GM18511 (cell line): ENCODE data around the gene BPIFB2.

ENCODE experiments used
- ATAC-seq: cut with Tn5 transposase; IDR thresholded peaks from one replicate; pipeline ENCODE4 v1.9.1; 2021; ENCODE audit warnings: mild to moderate bottlenecking, moderate library complexity; ENCODE audit not compliant: unreplicated experiment

The BPIFB2 gene

DNA sequence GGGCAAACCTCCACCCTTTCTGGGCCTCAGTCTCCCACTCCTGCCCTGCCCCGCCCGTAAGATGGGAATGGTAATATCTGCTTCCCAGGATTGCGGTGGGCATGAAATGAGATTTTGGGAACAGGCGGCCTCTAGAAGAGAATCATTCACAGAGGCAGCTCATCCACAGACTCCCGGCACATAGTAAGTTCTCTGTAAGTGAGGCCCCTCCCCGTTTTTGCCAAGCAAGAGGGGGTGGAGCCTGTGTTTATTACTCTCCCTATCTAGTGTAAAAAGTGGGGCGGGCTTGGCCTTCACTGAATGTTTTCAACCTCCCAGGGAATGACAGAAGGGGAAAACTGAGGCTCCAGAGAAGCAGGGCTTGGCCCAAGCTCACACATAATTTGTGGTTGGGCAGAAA is 23.3 kb upstream of the BPIFB2 start:
- ATAC-seq: no peak

DNA sequence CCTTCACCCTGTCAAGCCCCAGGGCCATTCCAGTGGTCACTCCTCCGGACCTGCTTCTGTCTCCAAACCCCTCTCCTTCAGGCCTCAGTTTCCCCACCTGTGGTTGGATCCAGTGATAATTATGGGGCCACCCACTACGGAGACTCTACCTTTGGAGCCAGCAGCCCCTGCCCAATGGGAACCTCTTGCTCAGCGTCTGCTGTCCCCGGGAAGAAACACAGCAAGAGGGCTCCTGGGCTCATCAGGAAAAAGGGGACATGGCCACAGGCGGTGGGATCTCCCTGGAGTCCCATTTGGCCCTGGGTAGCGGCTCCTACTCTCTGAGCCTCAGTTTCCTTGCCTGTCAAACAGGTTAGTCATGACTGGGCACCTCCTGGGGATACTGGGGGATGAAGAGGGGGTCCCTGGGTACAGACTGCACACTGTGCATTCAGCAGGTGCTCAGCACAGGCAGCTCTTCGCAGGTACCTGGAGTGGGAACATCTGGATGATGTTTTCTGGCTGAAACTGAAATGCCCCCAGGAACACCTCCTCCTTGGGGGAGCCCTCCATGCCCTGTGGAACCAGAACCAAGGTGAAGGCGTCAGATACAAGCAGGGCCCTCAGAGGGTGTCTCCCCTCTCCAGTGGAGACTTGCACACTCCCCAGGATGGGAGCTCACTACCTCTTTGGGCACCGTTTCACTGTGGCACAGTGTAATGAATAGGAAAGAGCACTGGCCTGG is 22.7 kb upstream of the BPIFB2 start:
- ATAC-seq: no peak

DNA sequence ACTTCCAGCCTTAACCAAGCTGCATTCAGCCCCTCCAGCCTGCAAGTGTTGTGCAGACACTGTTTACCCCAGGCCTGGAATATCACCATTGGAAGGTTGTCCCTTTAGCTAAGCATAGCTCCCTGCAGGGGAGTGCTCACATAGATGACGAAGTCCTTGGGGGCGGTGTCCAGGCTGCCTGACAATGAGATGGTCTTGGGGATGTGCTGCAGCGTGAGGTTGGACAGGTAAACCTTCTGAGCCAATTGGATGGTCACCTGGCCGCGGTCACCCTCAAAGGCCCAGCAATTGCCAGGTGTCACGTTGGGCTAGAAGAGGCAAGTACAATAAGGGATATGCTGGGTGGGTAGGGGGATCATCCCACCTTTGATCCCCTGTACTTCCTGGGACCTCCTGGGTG is 21.9 kb upstream of the BPIFB2 start:
- ATAC-seq: no peak

DNA sequence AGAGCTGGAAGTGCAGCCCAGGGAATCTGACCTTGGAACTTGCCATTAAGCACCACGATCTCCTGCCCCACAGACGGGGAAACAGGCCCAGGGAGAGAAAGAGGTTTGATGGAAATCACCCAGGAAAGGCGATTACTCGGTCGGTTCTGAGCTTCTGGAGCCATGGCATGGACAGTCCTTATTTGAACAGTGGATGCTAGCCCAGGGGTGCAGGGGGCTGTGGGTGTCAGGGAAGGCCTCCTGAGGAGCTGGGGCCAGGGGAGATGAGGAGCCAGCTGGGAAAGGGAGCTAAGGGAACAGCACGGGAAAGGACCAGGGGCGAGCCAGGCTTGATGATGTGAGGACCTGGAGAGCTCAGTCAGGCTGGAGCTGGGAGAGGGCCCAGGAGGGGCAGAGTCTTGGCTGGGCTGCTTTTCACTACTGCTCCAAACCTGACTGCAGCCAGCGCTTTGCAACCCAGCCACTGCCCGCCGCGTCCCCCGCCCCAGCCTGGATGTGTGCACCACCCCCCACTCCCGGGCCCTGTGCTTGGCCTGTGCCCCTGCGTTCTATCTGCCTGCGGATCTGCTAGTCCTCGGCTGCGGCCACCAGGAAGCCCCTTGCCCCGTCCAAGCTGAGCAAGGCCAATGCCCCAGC is 21.1 kb upstream of the BPIFB2 start:
- ATAC-seq: no peak

DNA sequence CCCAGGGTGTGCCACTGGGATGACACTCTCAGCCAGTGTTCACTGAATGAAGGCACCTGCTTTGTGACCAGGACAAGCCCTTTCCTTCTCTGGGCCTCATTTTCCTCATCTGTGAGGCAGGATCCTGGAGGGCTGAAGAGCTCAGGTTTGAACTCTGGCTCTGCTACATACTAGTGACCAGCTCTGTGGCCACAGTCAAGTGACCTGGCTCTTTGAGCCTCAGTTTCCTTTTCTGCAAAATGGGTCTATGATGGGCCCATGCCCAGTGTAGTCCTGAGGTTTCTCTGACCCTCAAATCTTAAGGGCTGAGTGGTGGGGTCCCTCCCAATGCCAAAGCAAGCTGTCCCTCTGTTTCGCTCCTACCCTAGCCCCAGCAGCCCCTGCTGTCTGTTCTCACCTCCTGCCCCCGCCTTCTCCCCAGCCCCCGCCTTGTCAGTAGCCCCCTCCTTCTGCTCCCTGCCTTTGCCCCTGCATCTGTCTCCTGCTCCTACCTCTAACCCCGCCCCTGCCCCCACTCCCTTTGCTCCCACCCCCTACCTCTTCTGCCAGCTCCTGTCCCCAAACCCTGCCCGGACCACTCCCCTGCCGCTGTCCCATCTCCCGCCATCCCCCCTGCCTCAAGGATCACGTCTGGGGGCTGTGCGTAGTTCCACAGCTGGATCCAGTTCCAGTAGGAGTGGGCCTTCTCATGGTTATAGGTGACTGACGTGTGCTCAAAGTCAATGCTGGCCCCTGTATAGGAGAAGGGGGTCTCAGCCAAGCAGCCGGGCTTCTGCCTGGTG is 20.3 kb upstream of the BPIFB2 start:
- ATAC-seq: no peak

DNA sequence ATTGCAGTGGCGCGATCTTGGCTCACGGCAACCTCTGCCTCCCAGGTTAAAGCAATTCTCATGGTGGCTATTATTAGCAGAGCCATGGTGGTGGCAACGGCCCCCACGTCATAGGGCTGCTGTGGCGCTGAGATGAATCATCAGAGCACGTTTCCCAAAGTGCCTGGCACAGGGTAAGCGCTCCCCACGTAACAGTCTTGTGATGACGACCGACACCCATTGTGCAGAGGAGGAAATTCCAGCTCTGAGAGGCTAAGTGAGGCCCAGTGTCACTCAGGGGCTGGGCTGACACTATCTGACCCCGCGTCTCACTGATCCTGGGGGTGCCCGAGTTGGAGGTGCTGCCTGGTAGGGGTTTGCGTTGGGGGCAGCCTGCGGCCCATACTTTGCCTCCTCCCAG is 19.5 kb upstream of the BPIFB2 start:
- ATAC-seq: no peak

DNA sequence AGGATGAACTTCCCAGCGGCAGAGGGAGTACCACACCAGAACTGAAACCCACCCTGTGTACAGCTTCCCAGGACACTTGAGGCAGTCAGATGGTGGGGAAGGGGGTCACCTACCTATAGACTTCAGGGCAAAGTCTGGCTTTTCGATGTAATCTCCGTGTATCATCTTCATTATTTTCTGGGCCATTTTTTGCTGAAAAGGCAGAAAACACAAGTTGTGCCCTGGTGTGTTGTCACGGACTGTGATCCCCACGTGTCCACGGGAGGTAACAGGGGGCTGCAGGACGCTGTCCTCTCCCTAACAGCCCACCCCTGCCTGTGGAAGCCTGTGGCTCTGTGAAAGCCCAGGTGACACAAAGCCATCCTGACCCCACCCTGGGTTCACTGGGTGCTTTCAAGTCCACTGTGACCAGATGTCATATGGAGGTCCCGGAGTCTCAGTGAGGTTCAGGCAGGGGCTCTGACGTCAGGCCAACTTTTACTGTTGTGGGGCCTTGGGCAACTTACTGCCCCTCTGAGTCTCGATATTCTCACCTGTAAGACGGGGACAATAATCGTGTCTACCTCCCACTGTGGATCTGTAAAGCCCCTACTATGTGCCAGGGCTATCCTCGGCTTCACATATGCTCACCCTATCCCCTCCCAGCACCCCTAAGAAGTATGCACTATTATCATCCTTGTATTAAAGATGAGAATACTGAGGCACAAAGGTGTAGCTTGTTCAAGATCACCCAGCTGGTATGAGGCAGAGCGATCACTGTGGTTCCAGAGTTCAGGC is 17.8 kb upstream of the BPIFB2 start:
- ATAC-seq: no peak

DNA sequence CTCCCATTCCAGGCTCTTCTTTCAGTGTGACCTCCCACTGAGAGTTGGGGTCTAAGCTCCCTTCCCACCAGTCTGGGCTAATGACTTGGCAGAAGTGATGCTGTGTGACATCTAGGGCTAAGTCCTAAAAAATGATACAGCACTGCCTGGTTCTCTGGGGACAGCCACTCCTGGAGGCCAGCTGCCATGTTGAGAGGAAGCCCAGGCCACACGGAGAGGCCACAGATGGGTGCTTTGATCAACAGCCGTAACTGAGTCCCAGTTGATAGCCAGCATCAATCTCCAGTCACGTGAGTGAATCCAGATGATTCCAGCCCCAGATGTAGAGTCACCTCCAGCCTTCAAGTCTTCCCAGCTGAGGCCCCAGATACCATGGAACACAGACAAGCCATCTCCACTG is 17.1 kb upstream of the BPIFB2 start:
- ATAC-seq: no peak

DNA sequence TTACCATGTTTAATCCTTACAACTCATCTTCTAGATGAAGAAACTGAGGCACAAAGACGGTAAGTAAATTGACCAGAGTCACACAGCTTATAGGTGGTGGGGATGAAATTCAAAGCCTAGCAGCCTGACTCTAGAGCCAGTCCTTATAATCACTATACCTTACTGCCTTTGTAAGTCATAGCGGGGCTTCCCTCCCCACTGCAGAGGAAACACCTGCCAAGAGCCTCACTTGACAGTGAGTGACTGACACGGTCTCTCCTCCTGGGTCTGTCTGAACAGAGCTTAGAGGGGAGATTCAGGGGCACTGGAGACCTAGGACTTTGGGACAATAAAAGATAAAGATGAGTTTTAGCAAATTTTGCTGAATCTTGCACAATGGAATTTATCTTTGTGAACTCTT is 16.1 kb upstream of the BPIFB2 start:
- no peak for ATAC-seq

DNA sequence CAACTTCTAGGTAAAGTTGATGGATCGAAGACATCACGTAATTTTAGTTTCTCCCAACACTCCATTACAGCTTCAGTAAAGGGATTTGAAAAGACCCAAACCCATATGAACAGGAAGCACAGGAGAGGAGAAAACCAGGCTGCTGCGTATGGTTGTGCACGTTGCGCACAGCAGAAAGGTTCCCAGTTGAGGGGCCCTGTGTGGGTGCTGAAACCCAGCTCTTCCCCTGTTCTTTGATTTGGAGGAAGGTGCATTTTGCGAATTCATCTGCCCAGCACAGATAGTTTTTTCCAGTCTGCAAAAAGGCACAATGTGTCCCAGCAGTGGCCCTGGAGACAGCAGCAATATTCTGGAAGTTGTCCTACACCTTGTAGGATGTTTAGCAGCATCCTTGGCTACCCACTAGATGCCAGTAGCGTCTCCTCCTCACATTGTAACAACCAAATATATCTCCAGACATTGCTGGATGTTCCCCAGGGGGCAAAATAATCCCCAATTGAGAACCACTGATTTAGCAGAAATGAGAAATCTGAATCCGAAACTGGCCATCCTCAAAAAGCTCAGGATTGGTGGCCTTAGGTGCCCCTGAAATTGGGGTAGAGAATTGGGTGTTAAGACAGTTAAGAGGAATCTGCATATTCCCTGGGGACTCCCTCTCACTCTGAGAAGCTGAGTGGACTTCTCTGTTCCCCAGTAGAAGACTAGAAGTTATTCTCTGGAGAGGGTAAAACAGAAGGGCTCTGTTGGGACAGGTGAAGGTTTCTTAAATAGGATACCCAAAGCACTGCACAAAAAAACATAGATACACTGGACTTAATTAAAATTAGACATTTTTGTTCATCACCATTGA is 15.5 kb upstream of the BPIFB2 start:
- ATAC-seq: no peak

DNA sequence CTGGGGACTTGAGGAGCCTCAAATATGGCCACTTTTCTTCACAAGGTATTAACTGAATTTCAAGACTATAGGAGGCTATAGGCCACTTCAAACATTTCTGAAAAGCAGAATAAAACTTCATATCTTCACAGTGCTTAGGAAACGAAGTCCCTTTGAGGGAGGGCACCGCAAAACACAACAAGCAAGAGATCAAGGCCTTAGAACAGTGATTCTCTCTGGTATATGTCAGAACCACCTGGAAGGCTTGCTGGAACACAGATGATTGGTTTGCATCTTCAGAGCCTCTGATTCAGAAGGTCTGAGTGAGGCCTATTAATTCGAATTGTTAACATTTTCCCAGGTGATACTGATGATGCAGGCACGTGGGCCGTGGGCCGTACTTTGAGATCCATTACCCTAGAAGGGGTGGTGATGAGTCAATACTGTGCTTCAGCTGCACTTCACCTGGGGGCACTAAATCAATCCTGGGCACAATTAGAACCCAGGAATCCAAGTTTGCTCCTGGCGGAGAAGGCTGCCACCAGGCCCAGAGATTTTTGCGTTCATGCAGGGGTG is 13.9 kb upstream of the BPIFB2 start:
- no peak for ATAC-seq

DNA sequence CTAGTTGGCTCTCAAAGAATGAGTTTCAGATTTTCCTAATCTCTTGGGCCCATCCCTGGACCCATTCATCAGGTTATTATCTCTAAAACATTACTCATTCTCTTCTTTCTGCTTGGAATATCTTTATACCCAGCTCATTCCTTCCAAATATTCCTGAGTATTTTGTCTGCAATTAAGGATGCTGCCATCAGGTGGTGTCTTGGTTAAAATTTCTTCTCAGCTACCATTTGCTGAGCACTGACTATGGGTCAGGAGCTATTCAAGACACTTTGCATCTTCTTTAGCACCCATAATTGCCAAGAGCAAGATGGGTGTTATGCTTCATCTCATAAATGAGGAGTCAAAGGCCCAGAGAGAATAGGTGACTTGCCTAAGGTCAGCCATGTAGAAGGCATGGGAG is 11.7 kb upstream of the BPIFB2 start:
- no peak for ATAC-seq

DNA sequence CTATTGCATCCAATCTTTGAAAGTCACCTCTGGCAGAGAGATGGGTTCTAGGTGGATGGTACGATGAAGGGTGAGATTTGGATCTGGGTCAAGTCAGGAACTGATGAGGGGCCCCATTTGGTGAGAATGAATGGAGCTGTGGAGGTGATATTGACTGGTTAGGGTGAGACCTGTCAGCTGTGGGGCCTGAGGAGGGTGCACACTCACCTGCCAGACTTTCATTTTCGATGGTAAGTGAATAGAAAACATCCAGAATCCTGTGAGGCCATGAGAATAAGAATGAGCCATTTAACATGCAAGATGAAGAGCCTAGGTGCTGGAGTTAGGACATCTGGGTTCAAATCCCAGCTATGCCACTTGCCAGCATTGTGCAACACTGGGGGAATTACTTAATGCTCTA is 10.1 kb upstream of the BPIFB2 start:
- no peak for ATAC-seq

DNA sequence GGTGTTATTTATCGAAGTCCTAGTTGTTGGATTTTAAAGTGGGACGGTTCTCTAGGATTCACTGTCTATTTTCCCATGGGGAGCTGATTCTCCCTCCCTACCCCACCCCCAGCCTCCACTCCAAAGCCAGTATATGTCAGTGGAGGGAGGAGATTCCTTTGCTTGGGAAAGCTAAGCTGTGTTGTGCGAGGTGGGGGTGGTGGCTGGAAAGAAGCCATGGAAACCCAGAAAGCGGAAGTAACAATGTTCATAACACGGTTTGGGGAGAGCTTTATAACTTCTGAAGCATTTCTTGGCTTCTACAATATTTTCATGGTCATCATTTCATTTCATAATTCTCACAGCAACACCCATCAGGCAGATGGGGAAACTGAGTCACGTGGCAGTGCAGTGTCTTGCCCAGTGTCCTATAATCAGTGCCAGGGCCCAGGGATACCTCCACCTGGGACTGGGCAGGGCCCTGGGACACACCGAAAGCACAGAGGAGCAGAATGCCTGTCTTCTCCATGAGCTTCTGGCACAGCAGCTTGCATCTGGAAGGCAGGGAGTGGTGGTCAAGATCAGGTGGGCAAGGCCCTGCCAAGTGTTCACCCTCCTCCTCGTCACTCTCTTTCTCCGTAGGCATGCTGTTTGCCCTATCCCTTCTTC is 7.8 kb upstream of the BPIFB2 start:
- ATAC-seq: no peak

DNA sequence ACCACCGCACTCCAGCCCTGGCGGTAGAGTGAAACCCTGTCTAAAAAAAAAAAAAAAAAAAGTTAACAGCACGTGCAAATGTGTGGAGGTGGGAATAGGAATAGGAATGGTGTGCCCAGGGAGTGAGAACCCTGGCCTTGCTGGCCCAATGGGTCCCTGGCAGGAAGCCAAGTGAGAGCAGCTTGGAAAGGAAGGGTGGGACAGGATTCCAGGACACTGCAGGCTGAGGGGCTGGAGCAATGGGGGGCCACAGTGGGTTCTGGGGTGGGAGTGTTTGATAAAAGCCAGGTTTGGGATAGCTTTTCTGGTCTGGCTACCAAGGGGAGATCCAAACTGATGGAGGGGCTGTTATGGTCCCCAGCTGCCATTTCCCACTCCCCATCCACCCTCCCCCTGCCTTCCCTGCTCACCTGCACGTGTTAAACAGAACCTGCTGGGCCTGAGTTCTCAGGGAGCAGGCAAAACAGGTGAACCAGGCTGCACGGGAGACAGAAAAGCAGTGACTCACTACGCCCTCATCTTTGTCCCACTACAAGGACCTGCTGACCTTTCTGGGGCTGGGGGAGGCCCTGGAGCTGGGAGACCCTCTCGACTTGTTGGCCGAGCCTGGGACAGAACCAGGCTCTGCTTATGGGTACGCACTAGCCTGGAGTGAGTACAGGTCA is 6.6 kb upstream of the BPIFB2 start:
- no peak for ATAC-seq

DNA sequence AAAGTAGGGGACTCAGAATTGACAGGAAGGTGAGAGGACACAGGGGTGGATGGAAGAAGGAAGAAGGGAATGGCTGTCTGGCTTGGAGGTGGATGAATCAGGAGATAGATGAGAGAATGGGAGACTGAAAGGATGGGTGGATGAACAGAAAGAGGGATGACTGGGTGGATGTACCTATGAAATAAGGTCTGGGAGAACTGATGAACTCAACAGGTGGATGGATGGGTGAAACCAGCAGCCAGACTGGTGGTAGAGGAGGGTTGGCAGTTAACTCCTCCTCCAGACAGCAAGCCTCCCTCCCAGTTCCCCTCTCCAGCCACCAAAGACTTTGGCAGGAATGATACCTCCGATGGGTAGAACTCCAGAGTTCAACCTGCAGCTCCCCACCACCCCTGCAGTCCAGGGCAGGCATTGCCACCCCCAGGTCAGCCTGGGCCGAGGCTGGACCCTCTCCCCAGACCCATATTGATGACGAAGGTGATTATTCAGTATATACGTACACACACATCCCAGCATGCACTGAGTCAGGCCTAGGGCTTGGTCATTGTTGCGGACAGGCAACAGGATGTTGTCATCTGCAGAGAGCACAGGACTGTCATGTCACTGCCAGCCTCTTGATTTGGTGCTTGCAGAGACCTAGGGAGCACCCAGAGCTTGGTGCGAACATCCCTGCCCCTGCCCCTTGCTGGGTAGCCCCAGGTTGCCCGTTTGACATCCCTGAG is 5.3 kb upstream of the BPIFB2 start:
- ATAC-seq: no peak

DNA sequence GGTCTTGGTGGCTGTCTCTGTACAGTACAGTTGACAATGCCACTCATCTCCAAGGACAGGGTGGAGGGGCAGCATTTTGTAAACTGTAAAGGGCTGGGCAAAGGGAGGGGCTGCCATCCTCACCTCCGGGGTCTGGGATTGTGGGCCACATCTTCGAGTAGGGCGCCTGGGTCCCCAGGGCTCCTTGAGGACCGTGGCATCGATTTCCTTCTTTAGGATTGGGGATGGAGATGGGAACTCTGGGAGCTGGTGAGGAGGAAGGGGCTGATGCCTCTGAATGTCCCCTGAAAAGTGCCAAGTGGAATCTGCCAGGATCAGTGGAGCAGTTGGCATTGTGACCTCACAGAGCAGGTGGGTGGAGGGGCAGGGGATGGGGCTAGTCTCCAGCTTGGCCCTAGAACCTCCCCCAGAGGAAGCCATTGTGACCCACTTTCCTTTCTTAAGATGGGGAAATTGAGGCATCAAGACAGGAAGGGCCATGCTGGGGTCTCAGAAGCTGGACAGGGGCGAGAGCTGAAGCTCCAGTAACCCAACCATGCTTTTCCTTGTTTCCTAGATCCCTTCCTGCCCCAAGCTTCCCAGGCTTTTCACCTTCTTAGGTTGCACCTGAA is 3.3 kb upstream of the BPIFB2 start, which contains the start of gene SUN5:
SUN5 (minus strand) TSS at position 293 of the 611 bp plus-strand sequence; CDS start at position 200, 93 bp downstream.
- no peak for ATAC-seq

DNA sequence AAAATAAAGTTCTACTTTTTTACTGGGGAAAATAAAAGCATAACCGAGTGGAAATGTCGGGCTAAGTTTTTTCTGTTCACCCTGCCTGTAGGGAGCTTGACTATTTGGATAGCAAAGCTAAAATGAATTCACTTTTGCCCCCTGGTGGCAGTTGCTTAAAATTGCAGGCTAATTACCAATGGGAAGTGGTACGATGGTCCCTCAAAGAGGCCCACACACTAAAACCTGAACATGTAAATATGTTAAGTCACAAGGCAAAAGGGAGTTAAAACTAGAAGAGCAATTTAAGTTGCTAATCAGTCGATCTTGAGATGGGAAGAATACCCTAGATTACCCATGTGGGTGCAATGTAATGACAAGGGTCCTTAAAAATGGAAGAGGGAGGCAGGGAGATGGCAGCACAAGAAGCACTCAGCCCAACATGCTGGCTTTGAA is 2.4 kb upstream of the BPIFB2 start:
- no peak for ATAC-seq
